ENCODE data around the gene HMGB4. TPM values are rescaled to one million over a fixed set of nuclear protein-coding genes. Genes with fewer than 3 reads are reported as not detected.

HMGB4 gene
- total RNA-seq, 1 donor: not detected

GRCh38 chr1:33824971-33825370 is 38.9 kb upstream of the HMGB4 start:
- Histone ChIP-seq H3K27me3 (ENCODE audit: insufficient read depth, low read length) (no peaks in the 10 kb centered on the region), H2AFZ (ENCODE audit: low read length) (no peak overlapping the region), H3K9me3 (ENCODE audit: low read depth, low read length) (no peaks in the 10 kb centered on the region), H3K4me2 (ENCODE audit: insufficient read depth, low read length) (no peak overlapping the region), H3K4me1 (ENCODE audit: insufficient read depth, low read length) (no peaks in the 10 kb centered on the region), H3K27ac (ENCODE audit: low read depth, low read length) (no peak overlapping the region), H3K79me2 (ENCODE audit: insufficient read depth, low read length) (no peaks in the 10 kb centered on the region), H4K20me1 (ENCODE audit: insufficient read depth, low read length) (no peaks in the 10 kb centered on the region), H3K36me3 (ENCODE audit: insufficient read depth, low read length) (no peaks in the 10 kb centered on the region), H3K4me3 (ENCODE audit: insufficient read depth, low read length) (no peak overlapping the region)
- DNase-seq (ENCODE audit: insufficient read length, low spot score, missing footprints): no peak
- TF ChIP-seq CTCF (IDR thresholded peaks at IDR 0.05; ENCODE audit: extremely low read depth, low read depth, low read length): no peak

- no peak overlapping the region for H3K4me3 ChIP-seq (ENCODE audit: insufficient read depth, low read length)
- H3K4me2 ChIP-seq (ENCODE audit: insufficient read depth, low read length): no peak overlapping the region
- H3K27ac ChIP-seq (ENCODE audit: low read depth, low read length): no peak overlapping the region
- no peaks in the 10 kb centered on the region for H3K79me2 ChIP-seq (ENCODE audit: insufficient read depth, low read length)
- no peaks in the 10 kb centered on the region for H3K4me1 ChIP-seq (ENCODE audit: insufficient read depth, low read length)
- H3K9me3 ChIP-seq (ENCODE audit: low read depth, low read length): no peaks in the 10 kb centered on the region
- no peak for DNase-seq (ENCODE audit: insufficient read length, low spot score, missing footprints)
- no peak overlapping the region for H2AFZ ChIP-seq (ENCODE audit: low read length)
- H4K20me1 ChIP-seq (ENCODE audit: insufficient read depth, low read length): no peaks in the 10 kb centered on the region
- TF ChIP-seq CTCF (IDR thresholded peaks at IDR 0.05; ENCODE audit: extremely low read depth, low read depth, low read length): no peak
- H3K27me3 ChIP-seq (ENCODE audit: insufficient read depth, low read length): no peaks in the 10 kb centered on the region
- H3K36me3 ChIP-seq (ENCODE audit: insufficient read depth, low read length): no peaks in the 10 kb centered on the region
Observed at GRCh38 chr1:33825506-33825905, 38.4 kb upstream of the HMGB4 start.

GRCh38 chr1:33826311-33826710 is 37.6 kb upstream of the HMGB4 start:
- no peak overlapping the region for H3K4me2 ChIP-seq (ENCODE audit: insufficient read depth, low read length)
- TF ChIP-seq CTCF (IDR thresholded peaks at IDR 0.05; ENCODE audit: extremely low read depth, low read depth, low read length): no peak
- H3K27me3 ChIP-seq (ENCODE audit: insufficient read depth, low read length): no peaks in the 10 kb centered on the region
- H3K27ac ChIP-seq (ENCODE audit: low read depth, low read length): no peak overlapping the region
- no peaks in the 10 kb centered on the region for H3K4me1 ChIP-seq (ENCODE audit: insufficient read depth, low read length)
- H2AFZ ChIP-seq (ENCODE audit: low read length): no peak overlapping the region
- no peaks in the 10 kb centered on the region for H4K20me1 ChIP-seq (ENCODE audit: insufficient read depth, low read length)
- H3K36me3 ChIP-seq (ENCODE audit: insufficient read depth, low read length): no peaks in the 10 kb centered on the region
- H3K79me2 ChIP-seq (ENCODE audit: insufficient read depth, low read length): no peaks in the 10 kb centered on the region
- no peak overlapping the region for H3K4me3 ChIP-seq (ENCODE audit: insufficient read depth, low read length)
- H3K9me3 ChIP-seq (ENCODE audit: low read depth, low read length): no peaks in the 10 kb centered on the region
- DNase-seq (ENCODE audit: insufficient read length, low spot score, missing footprints): no peak

- no peaks in the 10 kb centered on the region for H3K36me3 ChIP-seq (ENCODE audit: insufficient read depth, low read length)
- no peak overlapping the region for H3K27ac ChIP-seq (ENCODE audit: low read depth, low read length)
- no peak for TF ChIP-seq CTCF (IDR thresholded peaks at IDR 0.05; ENCODE audit: extremely low read depth, low read depth, low read length)
- H3K9me3 ChIP-seq (ENCODE audit: low read depth, low read length): no peaks in the 10 kb centered on the region
- no peaks in the 10 kb centered on the region for H3K79me2 ChIP-seq (ENCODE audit: insufficient read depth, low read length)
- H3K27me3 ChIP-seq (ENCODE audit: insufficient read depth, low read length): no peaks in the 10 kb centered on the region
- H3K4me2 ChIP-seq (ENCODE audit: insufficient read depth, low read length): no peak overlapping the region
- no peaks in the 10 kb centered on the region for H4K20me1 ChIP-seq (ENCODE audit: insufficient read depth, low read length)
- DNase-seq (ENCODE audit: insufficient read length, low spot score, missing footprints): no peak
- H3K4me1 ChIP-seq (ENCODE audit: insufficient read depth, low read length): no peaks in the 10 kb centered on the region
- H3K4me3 ChIP-seq (ENCODE audit: insufficient read depth, low read length): no peak overlapping the region
- H2AFZ ChIP-seq (ENCODE audit: low read length): no peak overlapping the region
Observed at GRCh38 chr1:33826711-33827110, 37.2 kb upstream of the HMGB4 start.

Measured in osteoblast (primary cell).